ENCODE results near the gene CYP39A1.

The CYP39A1 gene

GRCh38 chr6:46530896-46531295 is 121.7 kb downstream of the CYP39A1 start:
- CTCF ChIA-PET = no interaction called here
- DNase-seq = no peak
- H3K9me3 Mint-ChIP-seq = no peaks in the 10 kb centered on the region
- no peaks in the 10 kb centered on the region for H3K36me3 Mint-ChIP-seq
- H3K4me3 Mint-ChIP-seq = no peak overlapping the region
- peaks cover 4% of the 10 kb centered on the region for H3K27me3 Mint-ChIP-seq
- no peaks in the 10 kb centered on the region for H3K4me1 Mint-ChIP-seq
- no peak overlapping the region for H3K27ac Mint-ChIP-seq

GRCh38 chr6:46528961-46529750 is 123.5 kb downstream of the CYP39A1 start:
- H3K27me3 Mint-ChIP-seq = peaks cover 8% of the 10 kb centered on the region
- H3K36me3 Mint-ChIP-seq = no peaks in the 10 kb centered on the region
- H3K4me3 Mint-ChIP-seq = no peak overlapping the region
- H3K4me1 Mint-ChIP-seq = no peaks in the 10 kb centered on the region
- H3K27ac Mint-ChIP-seq = no peak overlapping the region
- CTCF ChIA-PET = no interaction called here
- no peaks in the 10 kb centered on the region for H3K9me3 Mint-ChIP-seq
- DNase-seq = no peak

- Mint-ChIP-seq H3K27ac (no peak overlapping the region), H3K9me3 (no peaks in the 10 kb centered on the region), H3K36me3 (no peaks in the 10 kb centered on the region), H3K4me1 (no peaks in the 10 kb centered on the region), H3K27me3 (peaks cover 8% of the 10 kb centered on the region), H3K4me3 (no peak overlapping the region)
- DNase-seq = no peak
- CTCF ChIA-PET = no interaction called here
Observed at GRCh38 chr6:46526607-46527006, 126.0 kb downstream of the CYP39A1 start.

GRCh38 chr6:46525583-46525982 is 127.0 kb downstream of the CYP39A1 start:
- Mint-ChIP-seq H3K27ac (no peak overlapping the region), H3K4me1 (no peaks in the 10 kb centered on the region), H3K27me3 (peaks cover 8% of the 10 kb centered on the region), H3K9me3 (no peaks in the 10 kb centered on the region), H3K4me3 (no peak overlapping the region), H3K36me3 (no peaks in the 10 kb centered on the region)
- CTCF ChIA-PET = no interaction called here
- DNase-seq = no peak

GRCh38 chr6:46521464-46521971 is 131.1 kb downstream of the CYP39A1 start:
- no peak overlapping the region for H3K4me3 Mint-ChIP-seq
- CTCF ChIA-PET = no interaction called here

GRCh38 chr6:46517202-46517601 is 135.4 kb downstream of the CYP39A1 start:
- CTCF ChIA-PET = no interaction called here
- H3K4me3 Mint-ChIP-seq = no peak overlapping the region
- H3K9me3 Mint-ChIP-seq = no peaks in the 10 kb centered on the region
- no peak overlapping the region for H3K27ac Mint-ChIP-seq
- no peaks in the 10 kb centered on the region for H3K27me3 Mint-ChIP-seq
- no peak for DNase-seq
- no peaks in the 10 kb centered on the region for H3K4me1 Mint-ChIP-seq
- H3K36me3 Mint-ChIP-seq = no peaks in the 10 kb centered on the region

More at GRCh38 chr6:46521464-46521971, 131.1 kb downstream of the CYP39A1 start:
- Mint-ChIP-seq H3K27me3 (peaks cover 4% of the 10 kb centered on the region), H3K36me3 (no peaks in the 10 kb centered on the region), H3K9me3 (no peaks in the 10 kb centered on the region), H3K27ac (no peak overlapping the region), H3K4me1 (no peaks in the 10 kb centered on the region)
- DNase-seq = no peak

GRCh38 chr6:46513533-46513932 is 139.1 kb downstream of the CYP39A1 start:
- H3K9me3 Mint-ChIP-seq = no peaks in the 10 kb centered on the region
- no peaks in the 10 kb centered on the region for H3K4me1 Mint-ChIP-seq
- CTCF ChIA-PET = no interaction called here
- DNase-seq = no peak
- H3K4me3 Mint-ChIP-seq = no peak overlapping the region
- H3K27me3 Mint-ChIP-seq = no peaks in the 10 kb centered on the region
- H3K27ac Mint-ChIP-seq = no peak overlapping the region
- H3K36me3 Mint-ChIP-seq = no peaks in the 10 kb centered on the region

GRCh38 chr6:46511320-46511719 is 141.3 kb downstream of the CYP39A1 start:
- H3K4me1 Mint-ChIP-seq = no peaks in the 10 kb centered on the region
- no peak overlapping the region for H3K27ac Mint-ChIP-seq
- CTCF ChIA-PET = interaction anchor here (1.3 kb wide), 1 partner anchor 17 kb away, joined by 3 read pairs; no protein-coding TSS in a partner anchor
- H3K9me3 Mint-ChIP-seq = no peaks in the 10 kb centered on the region
- no peak for DNase-seq
- no peaks in the 10 kb centered on the region for H3K27me3 Mint-ChIP-seq
- no peak overlapping the region for H3K4me3 Mint-ChIP-seq
- no peaks in the 10 kb centered on the region for H3K36me3 Mint-ChIP-seq

- Mint-ChIP-seq H3K4me3 (no peak overlapping the region), H3K36me3 (no peaks in the 10 kb centered on the region), H3K27me3 (no peaks in the 10 kb centered on the region), H3K27ac (no peak overlapping the region), H3K4me1 (no peaks in the 10 kb centered on the region), H3K9me3 (no peaks in the 10 kb centered on the region)
- no peak for DNase-seq
- CTCF ChIA-PET = interaction anchor here (1.3 kb wide), 1 partner anchor 16 kb away, joined by 3 read pairs; no protein-coding TSS in a partner anchor
Observed at GRCh38 chr6:46510651-46511050, 142.0 kb downstream of the CYP39A1 start.

GRCh38 chr6:46509981-46510510 is 142.6 kb downstream of the CYP39A1 start:
- Mint-ChIP-seq H3K36me3 (no peaks in the 10 kb centered on the region), H3K4me3 (no peak overlapping the region), H3K9me3 (no peaks in the 10 kb centered on the region), H3K27me3 (no peaks in the 10 kb centered on the region), H3K27ac (no peak overlapping the region), H3K4me1 (no peaks in the 10 kb centered on the region)
- CTCF ChIA-PET = interaction anchor here (1.3 kb wide), 1 partner anchor 16 kb away, joined by 3 read pairs; no protein-coding TSS in a partner anchor
- DNase-seq = no peak

- no peak overlapping the region for H3K4me3 Mint-ChIP-seq
- H3K36me3 Mint-ChIP-seq = no peaks in the 10 kb centered on the region
- no peaks in the 10 kb centered on the region for H3K4me1 Mint-ChIP-seq
- CTCF ChIA-PET = no interaction called here
- H3K27ac Mint-ChIP-seq = no peak overlapping the region
- H3K9me3 Mint-ChIP-seq = no peaks in the 10 kb centered on the region
- DNase-seq = no peak
- no peaks in the 10 kb centered on the region for H3K27me3 Mint-ChIP-seq
Observed at GRCh38 chr6:46509063-46509462, 143.6 kb downstream of the CYP39A1 start.

- Mint-ChIP-seq H3K27me3 (no peaks in the 10 kb centered on the region), H3K4me1 (no peaks in the 10 kb centered on the region)
- CTCF ChIA-PET = no interaction called here
Observed at GRCh38 chr6:46507426-46507825, 145.2 kb downstream of the CYP39A1 start.

GRCh38 chr6:46505693-46506512 is 146.7 kb downstream of the CYP39A1 start:
- no peaks in the 10 kb centered on the region for H3K27me3 Mint-ChIP-seq
- no peaks in the 10 kb centered on the region for H3K9me3 Mint-ChIP-seq
- CTCF ChIA-PET = no interaction called here
- no peak overlapping the region for H3K4me3 Mint-ChIP-seq
- no peaks in the 10 kb centered on the region for H3K4me1 Mint-ChIP-seq
- no peak overlapping the region for H3K27ac Mint-ChIP-seq
- no peak for DNase-seq
- H3K36me3 Mint-ChIP-seq = no peaks in the 10 kb centered on the region

More at GRCh38 chr6:46507426-46507825, 145.2 kb downstream of the CYP39A1 start:
- no peak overlapping the region for H3K27ac Mint-ChIP-seq
- no peaks in the 10 kb centered on the region for H3K9me3 Mint-ChIP-seq
- no peak for DNase-seq
- no peaks in the 10 kb centered on the region for H3K36me3 Mint-ChIP-seq
- no peak overlapping the region for H3K4me3 Mint-ChIP-seq

GRCh38 chr6:46504242-46504641 is 148.4 kb downstream of the CYP39A1 start:
- no peak for DNase-seq
- Mint-ChIP-seq H3K27me3 (no peaks in the 10 kb centered on the region), H3K4me1 (no peaks in the 10 kb centered on the region), H3K4me3 (no peak overlapping the region), H3K36me3 (no peaks in the 10 kb centered on the region), H3K9me3 (no peaks in the 10 kb centered on the region), H3K27ac (no peak overlapping the region)
- CTCF ChIA-PET = no interaction called here
